Neural progenitor cell (in vitro differentiated cells): ENCODE data around the gene SYT4. TPM values are rescaled to one million over a fixed set of nuclear protein-coding genes. Genes with fewer than 3 reads are reported as not detected.

Experiments
- DNase-seq: peaks from one replicate; pipeline ENCODE4 v3.0.0-alpha.2; 2016; ENCODE audit warnings: low spot score
- H2AFZ ChIP-seq: fragments of 200-600 bp; sonication (generic); replicated peaks from 2 replicates; pipeline ENCODE4 v1.6.1; 2016; ENCODE audit warnings: antibody characterized with exemption
- H3F3A ChIP-seq: fragments of 200-600 bp; sonication (generic); 2 replicates; pipeline ENCODE4 v1.6.1; 2016; ENCODE audit warnings: antibody characterized with exemption, low read depth
- H3K27ac ChIP-seq: fragments of 200-600 bp; sonication (generic); 2 replicates; pipeline ENCODE4 v1.5.1; 2016; ENCODE audit warnings: mild to moderate bottlenecking
- H3K27me3 ChIP-seq: fragments of 200-600 bp; sonication (generic); 2 replicates; pipeline ENCODE4 v1.6.1; 2016; ENCODE audit warnings: mild to moderate bottlenecking, moderate library complexity
- H3K36me3 ChIP-seq: fragments of 200-600 bp; sonication (generic); 2 replicates; pipeline ENCODE4 v1.5.1; 2016
- H3K4me1 ChIP-seq: fragments of 200-600 bp; sonication (generic); 2 replicates; pipeline ENCODE4 v1.6.1; 2016; ENCODE audit warnings: mixed run types
- H3K4me2 ChIP-seq: fragments of 200-600 bp; sonication (generic); 2 replicates; pipeline ENCODE4 v1.6.1; 2016
- H3K4me3 ChIP-seq: fragments of 200-600 bp; sonication (generic); 2 replicates; pipeline ENCODE4 v1.5.1; 2016
- H3K79me2 ChIP-seq: fragments of 200-600 bp; sonication (generic); 2 replicates; pipeline ENCODE4 v1.6.1; 2016; ENCODE audit warnings: low read depth
- H3K9ac ChIP-seq: fragments of 200-600 bp; sonication (generic); 2 replicates; pipeline ENCODE4 v1.6.1; 2016
- H3K9me3 ChIP-seq: fragments of 200-600 bp; sonication (generic); 2 replicates; pipeline ENCODE4 v1.5.1; 2016; ENCODE audit warnings: low read depth
- H4K20me1 ChIP-seq: fragments of 200-600 bp; sonication (generic); 2 replicates; pipeline ENCODE4 v1.6.1; 2016; ENCODE audit warnings: low read depth
- H3K27ac Mint-ChIP-seq: 3 replicates; pipeline ENCODE4 v1.8.0; 2021; ENCODE audit warnings: mixed read lengths
- H3K27me3 Mint-ChIP-seq: 2 replicates; pipeline ENCODE4 v1.8.0; 2022; ENCODE audit warnings: low read depth, mild to moderate bottlenecking, inconsistent platforms, moderate library complexity, mixed read lengths; ENCODE audit not compliant: insufficient read depth
- H3K36me3 Mint-ChIP-seq: 3 replicates; pipeline ENCODE4 v1.8.0; 2021; ENCODE audit warnings: mixed read lengths
- H3K4me1 Mint-ChIP-seq: 3 replicates; pipeline ENCODE4 v1.8.0; 2021; ENCODE audit warnings: mixed read lengths
- H3K4me3 Mint-ChIP-seq: 3 replicates; pipeline ENCODE4 v1.8.0; 2021; ENCODE audit warnings: mild to moderate bottlenecking, moderate library complexity, mixed read lengths
- H3K9me3 Mint-ChIP-seq: 3 replicates; pipeline ENCODE4 v1.8.0; 2020; ENCODE audit warnings: mixed read lengths
- EZH2 ChIP-seq: fragments of 200-600 bp; sonication (generic); IDR thresholded peaks from 2 replicates; pipeline ENCODE4 v1.6.1; 2017; ENCODE audit warnings: antibody characterized with exemption, mild to moderate bottlenecking, moderate library complexity
- EZH2phosphoT487 ChIP-seq: fragments of 200-600 bp; sonication (generic); IDR thresholded peaks from 2 replicates; pipeline ENCODE4 v1.6.1; 2017; ENCODE audit warnings: antibody characterized with exemption
- total RNA-seq: library from RNA; depleted of rRNA; stranded (reverse); fragments of >200 nt; gene quantifications from 2 replicates; pipeline ENCODE4 v1.2.3, GENCODE V29; 2015; ENCODE audit warnings: low replicate concordance
- TF ChIP-seq, protein P1 (sequence below): fragments of 200-600 bp; sonication (generic); IDR thresholded peaks from 2 replicates; pipeline ENCODE4 v1.5.1; 2017; ENCODE audit warnings: antibody characterized with exemption, mild to moderate bottlenecking

Gene SYT4
- total RNA-seq, 1 donor from 2014 or later, result 0.02 TPM

DNA sequence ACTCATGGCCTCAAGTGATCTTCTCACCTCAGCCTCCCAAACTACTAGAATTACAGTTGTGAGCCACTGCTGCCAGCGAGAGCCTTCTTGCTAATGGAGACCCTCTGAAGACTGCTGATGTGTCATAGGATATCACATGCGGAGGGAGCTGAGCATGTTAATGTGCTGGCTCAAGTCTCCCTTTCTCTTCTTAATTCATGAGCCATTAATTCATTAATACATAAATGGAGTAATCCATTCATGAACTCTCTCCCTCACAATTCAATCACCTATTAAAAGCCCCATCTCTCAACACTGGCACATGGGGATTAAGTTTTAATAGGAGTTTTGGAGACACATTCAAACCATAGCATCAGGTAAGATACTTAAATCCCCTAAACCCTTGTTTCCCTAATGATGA is 54.8 kb downstream of the SYT4 start:
- H3K27ac ChIP-seq, result no peak overlapping the region
- no peaks in the 10 kb centered on the region for H3K9me3 ChIP-seq
- H3K4me3 ChIP-seq, result no peak overlapping the region
- H3K27me3 ChIP-seq, result no peaks in the 10 kb centered on the region
- H4K20me1 ChIP-seq, result no peaks in the 10 kb centered on the region
- no peak overlapping the region for H3K4me2 ChIP-seq
- no peaks in the 10 kb centered on the region for H3K36me3 ChIP-seq
- no peak for DNase-seq
- no peak overlapping the region for H3K9ac ChIP-seq
- Mint-ChIP-seq H3K36me3 (no peaks in the 10 kb centered on the region), H3K9me3 (peaks cover 4% of the 10 kb centered on the region), H3K27ac (no peak overlapping the region), H3K4me1 (no peaks in the 10 kb centered on the region), H3K4me3 (no peak overlapping the region), H3K27me3 (no peaks in the 10 kb centered on the region)
- no peak overlapping the region for H2AFZ ChIP-seq
- TF ChIP-seq, protein P1, sequence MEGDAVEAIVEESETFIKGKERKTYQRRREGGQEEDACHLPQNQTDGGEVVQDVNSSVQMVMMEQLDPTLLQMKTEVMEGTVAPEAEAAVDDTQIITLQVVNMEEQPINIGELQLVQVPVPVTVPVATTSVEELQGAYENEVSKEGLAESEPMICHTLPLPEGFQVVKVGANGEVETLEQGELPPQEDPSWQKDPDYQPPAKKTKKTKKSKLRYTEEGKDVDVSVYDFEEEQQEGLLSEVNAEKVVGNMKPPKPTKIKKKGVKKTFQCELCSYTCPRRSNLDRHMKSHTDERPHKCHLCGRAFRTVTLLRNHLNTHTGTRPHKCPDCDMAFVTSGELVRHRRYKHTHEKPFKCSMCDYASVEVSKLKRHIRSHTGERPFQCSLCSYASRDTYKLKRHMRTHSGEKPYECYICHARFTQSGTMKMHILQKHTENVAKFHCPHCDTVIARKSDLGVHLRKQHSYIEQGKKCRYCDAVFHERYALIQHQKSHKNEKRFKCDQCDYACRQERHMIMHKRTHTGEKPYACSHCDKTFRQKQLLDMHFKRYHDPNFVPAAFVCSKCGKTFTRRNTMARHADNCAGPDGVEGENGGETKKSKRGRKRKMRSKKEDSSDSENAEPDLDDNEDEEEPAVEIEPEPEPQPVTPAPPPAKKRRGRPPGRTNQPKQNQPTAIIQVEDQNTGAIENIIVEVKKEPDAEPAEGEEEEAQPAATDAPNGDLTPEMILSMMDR, result no peak
- TF ChIP-seq EZH2, result no peak
- TF ChIP-seq EZH2phosphoT487, result no peak
- no peaks in the 10 kb centered on the region for H3K79me2 ChIP-seq
- H3K4me1 ChIP-seq, result no peaks in the 10 kb centered on the region
- no peaks in the 10 kb centered on the region for H3F3A ChIP-seq

DNA sequence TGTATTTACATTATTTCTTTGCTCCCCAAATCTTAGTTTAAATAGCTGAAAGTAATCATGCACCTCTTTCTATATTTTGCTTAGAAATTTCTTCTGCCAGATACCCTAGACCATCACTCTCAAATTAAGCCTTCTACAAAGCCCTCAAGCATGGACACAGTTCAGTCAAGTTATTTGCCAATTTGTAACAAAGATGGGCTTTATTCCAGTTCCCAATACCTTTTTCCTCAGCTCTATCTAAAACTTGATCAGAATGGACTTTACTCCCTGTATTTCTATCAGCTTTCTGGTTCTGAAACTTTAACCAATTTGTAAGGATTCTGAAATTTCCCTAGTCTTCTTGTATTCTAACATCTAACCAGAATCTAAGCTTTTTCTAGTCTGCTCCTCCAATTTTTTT is 56.6 kb downstream of the SYT4 start:
- H3K27me3 ChIP-seq, result no peaks in the 10 kb centered on the region
- no peak overlapping the region for H3K4me3 Mint-ChIP-seq
- H3K27ac ChIP-seq, result no peak overlapping the region
- H3K9ac ChIP-seq, result no peak overlapping the region
- no peak overlapping the region for H2AFZ ChIP-seq
- no peaks in the 10 kb centered on the region for H3K36me3 ChIP-seq
- H3K4me2 ChIP-seq, result no peak overlapping the region
- H3K9me3 ChIP-seq, result no peaks in the 10 kb centered on the region
- peak overlapping the region; percentile 44 for H3K27ac Mint-ChIP-seq
- H3K27me3 Mint-ChIP-seq, result no peaks in the 10 kb centered on the region
- H3K79me2 ChIP-seq, result no peaks in the 10 kb centered on the region
- H3K4me1 Mint-ChIP-seq, result no peaks in the 10 kb centered on the region
- H3K4me3 ChIP-seq, result no peak overlapping the region
- H3K9me3 Mint-ChIP-seq, result peaks cover under 1% of the 10 kb centered on the region
- DNase-seq, result no peak
- H3F3A ChIP-seq, result no peaks in the 10 kb centered on the region
- H3K4me1 ChIP-seq, result no peaks in the 10 kb centered on the region
- no peaks in the 10 kb centered on the region for H3K36me3 Mint-ChIP-seq
- TF ChIP-seq, protein P1, result no peak
- no peak for TF ChIP-seq EZH2
- no peak for TF ChIP-seq EZH2phosphoT487
- H4K20me1 ChIP-seq, result no peaks in the 10 kb centered on the region

Other genes starting within 250 kb of the SYT4 start
- not detected in 2 replicates for gene RIT2, start 161.8 kb downstream of the SYT4 start, total RNA-seq